Keratinocyte (primary cell): ENCODE measurements around the gene CBFA2T3.

Source experiments
- CTCF ChIP-seq, 3 experiments: IDR thresholded peaks in 1 of 3; conservative IDR thresholded peaks in 1 of 3; optimal IDR thresholded peaks in 1 of 3; 2 replicates in 2 of 3; 3 replicates in 1 of 3; pipeline versions ENCODE3 to v1.5.1; 2011; ENCODE audit warnings: low read length in 3 of 3, mild to moderate bottlenecking in 3 of 3, moderate library complexity in 2 of 3, control low read depth in 1 of 3, inconsistent platforms in 1 of 3; ENCODE audit not compliant: insufficient read depth in 2 of 3; ENCODE audit errors: extremely low read depth in 1 of 3
- EZH2 ChIP-seq: IDR thresholded peaks from one replicate; pipeline ENCODE4 v1.6.1; 2012; ENCODE audit warnings: inconsistent platforms, mild to moderate bottlenecking, low read length, moderate library complexity

GRCh38 chr16:88907768-88908167 is 69.2 kb downstream of the CBFA2T3 start:
- TF ChIP-seq CTCF (optimal IDR thresholded peaks at IDR 0.05 in 1 of 3, IDR thresholded peaks at IDR 0.05 in 1 of 3, conservative IDR thresholded peaks at IDR 0.05 in 1 of 3; ENCODE audit: extremely low read depth in 1 of 3, insufficient read depth in 2 of 3, low read length in 3 of 3) (peak in 2 of 3 experiments; percentile 16 to 60), EZH2 (no peak)
